Neuronal stem cell (in vitro differentiated cells): Measurements from ENCODE around the gene MET.

Experiments
- DNase-seq: peaks from one replicate; pipeline ENCODE4 v3.0.0-alpha.2; 2013; ENCODE audit warnings: low spot score
- H2AFZ ChIP-seq: one replicate; pipeline ENCODE4 v1.6.1; 2013; ENCODE audit warnings: mild to moderate bottlenecking, low read length, inconsistent platforms
- H2AK5ac ChIP-seq: 2 replicates; pipeline ENCODE4 v1.6.1; 2013; ENCODE audit warnings: low read depth, mild to moderate bottlenecking, inconsistent platforms, low read length, moderate library complexity, mixed read lengths
- H2BK120ac ChIP-seq: 2 replicates; pipeline ENCODE4 v1.6.1; 2013; ENCODE audit warnings: low read depth, mild to moderate bottlenecking, inconsistent platforms, low read length, moderate library complexity, mixed read lengths
- H2BK12ac ChIP-seq: one replicate; pipeline ENCODE4 v1.6.1; 2013; ENCODE audit warnings: low read length, inconsistent platforms
- H2BK15ac ChIP-seq: 2 replicates; pipeline ENCODE4 v1.6.1; 2013; ENCODE audit warnings: mild to moderate bottlenecking, low read length, inconsistent platforms, mixed read lengths
- H2BK5ac ChIP-seq: one replicate; pipeline ENCODE4 v1.6.1; 2013; ENCODE audit warnings: inconsistent platforms, mild to moderate bottlenecking, low read length, moderate library complexity
- H3K14ac ChIP-seq: one replicate; pipeline ENCODE4 v1.6.1; 2013; ENCODE audit warnings: low read length, inconsistent platforms
- H3K18ac ChIP-seq: 2 replicates; pipeline ENCODE4 v1.6.1; 2013; ENCODE audit warnings: low read length, inconsistent platforms
- H3K23ac ChIP-seq: 2 replicates; pipeline ENCODE4 v1.6.1; 2013; ENCODE audit warnings: low read depth, mild to moderate bottlenecking, mixed read lengths, low read length, inconsistent platforms; ENCODE audit not compliant: poor library complexity
- H3K27ac ChIP-seq: replicated peaks from 3 replicates; pipeline ENCODE4 v1.5.1; 2013; ENCODE audit warnings: low read length, inconsistent platforms
- H3K27me3 ChIP-seq, 3 experiments: 2 replicates each; pipeline ENCODE4 v1.6.1; 2013; ENCODE audit warnings: low read length in 3 of 3, mild to moderate bottlenecking in 2 of 3, inconsistent platforms in 1 of 3, low read depth in 1 of 3, mixed read lengths in 1 of 3, moderate library complexity in 1 of 3; ENCODE audit not compliant: control insufficient read depth in 3 of 3, insufficient read depth in 3 of 3
- H3K36me3 ChIP-seq, 2 donors: replicated peaks in 1 of 2; 2 replicates each; pipeline ENCODE4 v1.6.1; 2013; ENCODE audit warnings: low read length in 2 of 2; ENCODE audit not compliant: control insufficient read depth in 2 of 2, insufficient read depth in 2 of 2
- H3K4ac ChIP-seq: 2 replicates; pipeline ENCODE4 v1.6.1; 2013; ENCODE audit warnings: inconsistent platforms, mild to moderate bottlenecking, low read length, moderate library complexity
- H3K4me1 ChIP-seq, 2 donors: 1 replicate in 1 of 2; 2 replicates in 1 of 2; pipeline ENCODE4 v1.6.1; 2013; ENCODE audit warnings: low read length in 2 of 2, low read depth in 1 of 2; ENCODE audit not compliant: control insufficient read depth in 2 of 2, insufficient read depth in 1 of 2
- H3K4me2 ChIP-seq: one replicate; pipeline ENCODE4 v1.6.1; 2013; ENCODE audit warnings: mild to moderate bottlenecking, low read length, inconsistent platforms; ENCODE audit not compliant: insufficient read depth, poor library complexity, severe bottlenecking
- H3K4me3 ChIP-seq, 2 donors: 2 replicates each; pipeline ENCODE4 v1.5.1; 2013; ENCODE audit warnings: low read length in 2 of 2, mild to moderate bottlenecking in 2 of 2, inconsistent platforms in 1 of 2, moderate library complexity in 1 of 2
- H3K79me1 ChIP-seq: one replicate; pipeline ENCODE4 v1.6.1; 2013; ENCODE audit warnings: low read depth, mild to moderate bottlenecking, inconsistent platforms, low read length, moderate library complexity
- H3K9ac ChIP-seq: one replicate; pipeline ENCODE4 v1.6.1; 2013; ENCODE audit warnings: mild to moderate bottlenecking, low read depth, low read length, inconsistent platforms; ENCODE audit not compliant: poor library complexity
- H3K9me3 ChIP-seq, 2 donors: replicated peaks in 1 of 2; 2 replicates each; pipeline versions ENCODE3 to v1.6.1; 2013; ENCODE audit warnings: low read length in 2 of 2, mild to moderate bottlenecking in 2 of 2, inconsistent platforms in 1 of 2, low read depth in 1 of 2, mixed read lengths in 1 of 2, moderate library complexity in 1 of 2; ENCODE audit not compliant: control insufficient read depth in 2 of 2, insufficient read depth in 1 of 2
- H4K8ac ChIP-seq: one replicate; pipeline ENCODE4 v1.6.1; 2013; ENCODE audit warnings: low read depth, mild to moderate bottlenecking, inconsistent platforms, low read length, moderate library complexity
- H4K91ac ChIP-seq: one replicate; pipeline ENCODE4 v1.6.1; 2013; ENCODE audit warnings: low read length, low read depth, mild to moderate bottlenecking, inconsistent platforms; ENCODE audit not compliant: poor library complexity
- WGBS, 2 donors: extraction: QIAGEN DNeasy Blood & Tissue Kit; methylation state at CpG; one replicate each; pipeline ENCODE4 v1.1.7; 2013; ENCODE audit warnings: missing lambda C conversion rate in 2 of 2, mixed read lengths in 1 of 2; ENCODE audit not compliant: insufficient read length in 2 of 2, insufficient replicate concordance in 1 of 2; ENCODE audit errors: extremely low coverage in 2 of 2; 5-methylcytosine and 5-hydroxymethylcytosine counted together

Gene MET

DNA sequence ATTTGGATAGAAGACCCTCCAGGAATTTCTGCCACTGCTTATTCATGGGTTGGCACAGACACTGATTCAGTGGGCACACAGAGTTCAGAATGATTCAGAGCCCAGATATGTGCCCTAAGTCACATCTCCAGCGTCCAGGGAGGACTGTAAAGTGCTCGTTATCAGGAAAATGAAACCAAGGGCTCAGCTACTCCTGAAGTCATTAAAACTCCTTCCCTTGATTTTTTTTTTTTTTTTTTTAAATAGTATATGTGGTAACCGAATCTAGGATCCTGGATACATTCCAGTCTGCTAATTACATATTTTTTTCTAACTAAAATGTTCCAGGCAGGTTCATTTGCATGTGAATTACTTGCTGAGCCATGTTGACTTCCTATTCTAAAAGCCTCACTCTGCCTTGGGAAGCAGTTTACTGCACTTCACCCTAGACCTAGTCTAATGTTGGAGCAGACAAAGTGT lies 34.7 kb downstream of the MET start:
- Histone ChIP-seq H3K9ac (no peak overlapping the region), H4K91ac (no peak overlapping the region), H3K27me3 (no peaks in the 10 kb centered on the region), H3K9me3 (no peaks in the 10 kb centered on the region), H3K4me2 (no peak overlapping the region), H3K14ac (no peak overlapping the region), H2BK120ac (no peak overlapping the region), H3K4me3 (no peak overlapping the region), H3K4ac (no peak overlapping the region), H3K23ac (no peak overlapping the region), H3K79me1 (no peaks in the 10 kb centered on the region), H3K36me3 (no peaks in the 10 kb centered on the region), H4K8ac (no peak overlapping the region), H2BK15ac (no peak overlapping the region), H2AFZ (no peak overlapping the region), H3K18ac (no peak overlapping the region), H2BK5ac (no peak overlapping the region), H2BK12ac (no peak overlapping the region), H3K4me1 (no peaks in the 10 kb centered on the region), H3K27ac (no peak overlapping the region), H2AK5ac (no peak overlapping the region)
- no CpG with 5 or more reads among the region's 3 CpGs for WGBS, 2 donors
- DNase-seq, result no peak

DNA sequence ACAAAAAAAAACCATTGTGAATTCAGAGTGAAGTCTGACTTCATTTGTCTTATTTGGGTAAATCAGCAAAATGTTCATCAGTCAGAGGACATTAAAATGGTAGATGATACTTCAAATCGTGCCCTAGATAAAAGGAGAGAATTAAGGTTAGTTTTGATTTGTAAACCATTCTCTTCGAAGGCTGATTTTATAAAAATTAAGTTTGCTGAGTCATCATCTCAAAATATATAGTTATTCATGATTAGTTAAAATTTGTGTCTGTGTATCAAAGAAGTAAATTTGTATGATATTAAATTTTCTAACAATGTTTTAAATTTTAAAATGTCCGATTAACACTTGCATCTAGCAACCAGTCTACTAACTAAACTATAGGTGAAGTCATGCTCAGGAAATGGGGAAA lies 35.3 kb downstream of the MET start:
- Histone ChIP-seq H3K9ac (no peak overlapping the region), H2AFZ (no peak overlapping the region), H3K18ac (no peak overlapping the region), H2BK5ac (no peak overlapping the region), H3K14ac (no peak overlapping the region), H3K4me2 (no peak overlapping the region), H3K4me1 (peaks cover 0 to 2% of the 10 kb centered on the region in 2 donors), H3K23ac (no peak overlapping the region), H2BK12ac (no peak overlapping the region), H3K27ac (no peak overlapping the region), H3K4me3 (no peak overlapping the region), H4K8ac (no peak overlapping the region), H3K79me1 (no peaks in the 10 kb centered on the region), H3K9me3 (peaks cover 0 to 2% of the 10 kb centered on the region in 2 donors), H3K27me3 (no peaks in the 10 kb centered on the region), H3K4ac (no peak overlapping the region), H2AK5ac (no peak overlapping the region), H2BK15ac (no peak overlapping the region), H4K91ac (no peak overlapping the region), H3K36me3 (no peaks in the 10 kb centered on the region), H2BK120ac (no peak overlapping the region)
- no CpG with 5 or more reads among the region's 3 CpGs for WGBS, 2 donors
- DNase-seq, result no peak

DNA sequence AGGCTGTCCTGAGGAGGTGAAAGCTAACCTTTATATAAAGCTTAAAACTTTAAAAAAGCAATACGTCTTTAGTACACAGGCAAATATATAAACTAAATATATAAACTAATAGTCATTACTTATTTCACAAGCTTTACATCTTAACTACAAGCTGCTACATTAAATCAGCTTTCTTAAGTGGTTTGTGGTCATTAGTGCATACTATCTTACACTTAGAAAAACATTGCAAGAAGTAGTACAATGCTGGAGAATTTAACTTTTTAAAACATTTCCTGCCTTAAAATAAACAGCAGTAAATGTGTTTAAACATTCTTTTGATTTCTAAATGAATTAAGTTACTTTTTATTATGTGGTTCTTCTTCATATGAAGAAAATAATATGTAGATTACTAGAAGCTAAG lies 36.3 kb downstream of the MET start:
- no peaks in the 10 kb centered on the region for H3K36me3 ChIP-seq
- H3K9me3 ChIP-seq, result peaks cover 0 to 2% of the 10 kb centered on the region in 2 donors
- H3K4ac ChIP-seq, result no peak overlapping the region
- H3K79me1 ChIP-seq, result no peaks in the 10 kb centered on the region
- H3K27ac ChIP-seq, result no peak overlapping the region
- H2BK5ac ChIP-seq, result no peak overlapping the region
- H3K4me1 ChIP-seq, result peaks cover 0 to 2% of the 10 kb centered on the region in 2 donors
- DNase-seq, result no peak
- no peak overlapping the region for H3K4me3 ChIP-seq
- H2AK5ac ChIP-seq, result no peak overlapping the region
- no peak overlapping the region for H2BK120ac ChIP-seq
- no peak overlapping the region for H3K9ac ChIP-seq
- H4K91ac ChIP-seq, result no peak overlapping the region
- H2BK12ac ChIP-seq, result no peak overlapping the region
- H2AFZ ChIP-seq, result no peak overlapping the region
- H4K8ac ChIP-seq, result no peak overlapping the region
- WGBS, 2 donors, result no CpG with 5 or more reads among the region's 1 CpG
- H2BK15ac ChIP-seq, result no peak overlapping the region
- H3K14ac ChIP-seq, result no peak overlapping the region
- no peak overlapping the region for H3K23ac ChIP-seq
- no peaks in the 10 kb centered on the region for H3K27me3 ChIP-seq
- H3K4me2 ChIP-seq, result no peak overlapping the region
- no peak overlapping the region for H3K18ac ChIP-seq

DNA sequence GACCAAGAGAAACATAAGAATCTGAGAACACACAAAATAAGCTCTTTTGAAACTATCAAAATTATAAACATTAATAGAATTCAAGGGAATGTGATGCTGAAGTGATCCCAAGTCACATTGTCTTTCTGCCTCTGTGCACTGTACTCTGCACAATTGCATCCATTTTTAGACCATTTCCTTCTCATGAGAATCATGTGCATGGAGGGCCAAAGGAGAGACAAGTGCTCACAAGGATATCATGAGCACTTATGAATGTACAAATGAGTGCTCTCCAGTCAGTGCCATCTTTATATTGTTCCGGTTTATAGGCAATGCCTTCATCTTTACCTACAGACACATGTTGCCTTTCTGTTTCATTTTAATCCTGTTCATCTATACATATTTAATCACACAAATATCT lies 36.9 kb downstream of the MET start:
- H3K23ac ChIP-seq, result no peak overlapping the region
- no peak overlapping the region for H2BK120ac ChIP-seq
- no peak overlapping the region for H3K4me2 ChIP-seq
- no peak overlapping the region for H2BK5ac ChIP-seq
- no peak overlapping the region for H2BK12ac ChIP-seq
- H3K4me1 ChIP-seq, result peaks cover 0 to 2% of the 10 kb centered on the region in 2 donors
- H3K9ac ChIP-seq, result no peak overlapping the region
- H2BK15ac ChIP-seq, result no peak overlapping the region
- DNase-seq, result no peak
- H3K79me1 ChIP-seq, result no peaks in the 10 kb centered on the region
- no peak overlapping the region for H4K8ac ChIP-seq
- H4K91ac ChIP-seq, result no peak overlapping the region
- no peak overlapping the region for H3K27ac ChIP-seq
- WGBS, 2 donors, result no CpG with 5 or more reads among the region's 1 CpG
- no peak overlapping the region for H2AFZ ChIP-seq
- H3K4me3 ChIP-seq, result no peak overlapping the region
- no peak overlapping the region for H3K4ac ChIP-seq
- peaks cover 0 to 4% of the 10 kb centered on the region in 2 donors for H3K9me3 ChIP-seq
- no peaks in the 10 kb centered on the region for H3K36me3 ChIP-seq
- H3K27me3 ChIP-seq, result no peaks in the 10 kb centered on the region
- no peak overlapping the region for H3K14ac ChIP-seq
- no peak overlapping the region for H2AK5ac ChIP-seq
- H3K18ac ChIP-seq, result no peak overlapping the region
